ELR (cell line): Measurements from ENCODE around the gene SURF2.
"Not testable (repeated sequence)": the region's sequence is repeated elsewhere in the genome, so short reads cannot be mapped to it uniquely, and the experiment has no call there.

ENCODE experiments used
- DNase-seq: peaks from one replicate; pipeline ENCODE4 v3.0.0-alpha.2; 2015; ENCODE audit warnings: low read depth

SURF2 gene

DNA sequence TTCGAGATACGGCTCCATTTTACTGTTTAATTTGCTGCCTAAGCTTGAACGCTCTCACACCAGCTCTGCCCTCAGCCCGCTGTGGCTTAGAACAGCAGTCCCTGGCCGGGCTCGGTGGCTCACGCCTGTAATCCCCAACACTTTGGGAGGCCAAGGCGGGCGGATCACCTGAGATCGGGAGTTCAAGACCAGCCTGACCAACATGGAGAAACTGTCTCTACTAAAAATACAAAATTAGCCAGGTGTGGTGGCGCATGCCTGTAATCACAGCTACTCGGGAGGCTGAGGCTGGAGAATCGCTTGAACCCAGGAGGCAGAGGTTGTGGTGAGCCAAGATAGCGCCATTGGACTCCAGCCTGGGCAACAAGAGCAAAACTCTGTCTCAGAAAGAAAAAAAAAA lies 20.9 kb downstream of the SURF2 start:
- DNase-seq, result not testable (repeated sequence)

- peak; percentile 39 for DNase-seq
Measured at GRCh38 chr9:133377721-133378216, 21.4 kb downstream of the SURF2 start.

- no peak for DNase-seq
Measured at GRCh38 chr9:133378408-133378962, 22.1 kb downstream of the SURF2 start.

DNA sequence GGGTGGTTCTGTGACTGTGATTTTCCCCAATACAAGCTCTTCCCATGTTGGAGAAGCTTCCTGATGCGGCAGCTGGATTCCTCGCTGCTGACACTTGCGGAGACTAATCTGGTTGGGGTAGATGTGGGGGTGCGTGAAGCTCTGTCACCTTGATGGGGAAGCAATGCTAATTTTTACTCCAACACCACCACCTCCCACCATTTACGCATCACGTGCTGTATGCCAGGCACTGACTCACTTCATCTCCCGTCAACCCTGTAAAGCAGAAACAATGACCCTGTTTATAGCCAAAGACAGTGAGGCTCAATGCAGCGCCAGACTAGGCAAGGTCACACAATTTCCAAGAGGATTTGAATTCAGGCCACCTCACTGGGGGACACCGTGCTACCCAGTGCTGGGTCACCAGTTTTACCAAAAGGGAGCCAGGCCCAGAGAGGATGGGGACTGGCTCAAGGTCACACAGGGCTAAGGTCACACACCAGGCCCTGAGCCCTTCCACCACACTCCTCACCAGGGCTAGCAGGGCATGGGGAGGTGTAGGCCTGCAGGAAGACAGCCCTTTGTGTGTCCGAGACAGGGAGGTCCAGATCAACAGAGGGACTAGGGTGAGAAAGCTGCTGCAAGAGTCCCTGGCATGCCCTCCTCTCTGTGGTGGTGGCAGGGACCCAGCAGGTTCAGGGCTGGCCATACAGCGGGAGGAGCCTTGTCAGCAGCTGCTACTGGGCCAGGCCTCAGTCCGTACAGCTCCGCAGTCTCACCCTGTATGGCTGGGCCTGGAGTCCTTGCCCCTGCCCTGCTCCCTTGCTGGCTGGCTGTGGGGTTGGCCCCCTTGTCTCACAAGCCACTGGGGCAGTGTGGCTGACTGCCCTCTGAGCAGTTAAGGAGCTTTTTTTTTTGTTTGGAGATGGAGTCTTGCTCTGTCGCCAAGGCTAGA lies 23.1 kb downstream of the SURF2 start:
- DNase-seq, result no peak

- no peak for DNase-seq
Measured at GRCh38 chr9:133380734-133381133, 24.4 kb downstream of the SURF2 start.

GRCh38 chr9:133382507-133383141 lies 26.3 kb downstream of the SURF2 start:
- DNase-seq, result no peak

DNA sequence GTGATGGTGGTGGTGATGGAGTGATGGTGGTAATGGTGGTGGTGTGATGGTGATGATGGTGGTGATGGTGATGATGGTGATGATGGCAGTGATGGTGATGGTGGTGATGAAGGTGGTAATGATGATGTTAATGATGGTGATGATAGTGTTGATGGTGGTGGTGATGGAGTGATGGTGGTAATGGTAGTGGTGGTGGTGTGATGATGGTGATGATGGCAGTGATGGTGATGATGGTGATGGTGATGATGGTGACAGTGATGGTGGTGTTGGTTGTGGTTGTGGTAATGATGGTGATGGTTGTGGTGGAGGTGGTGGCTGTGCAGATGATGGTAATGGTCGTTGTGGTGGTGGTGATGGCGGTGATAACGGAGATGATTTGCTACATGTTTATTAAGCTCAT lies 27.1 kb downstream of the SURF2 start:
- no peak for DNase-seq

- DNase-seq, result no peak
Measured at GRCh38 chr9:133384736-133385321, 28.5 kb downstream of the SURF2 start.

DNA sequence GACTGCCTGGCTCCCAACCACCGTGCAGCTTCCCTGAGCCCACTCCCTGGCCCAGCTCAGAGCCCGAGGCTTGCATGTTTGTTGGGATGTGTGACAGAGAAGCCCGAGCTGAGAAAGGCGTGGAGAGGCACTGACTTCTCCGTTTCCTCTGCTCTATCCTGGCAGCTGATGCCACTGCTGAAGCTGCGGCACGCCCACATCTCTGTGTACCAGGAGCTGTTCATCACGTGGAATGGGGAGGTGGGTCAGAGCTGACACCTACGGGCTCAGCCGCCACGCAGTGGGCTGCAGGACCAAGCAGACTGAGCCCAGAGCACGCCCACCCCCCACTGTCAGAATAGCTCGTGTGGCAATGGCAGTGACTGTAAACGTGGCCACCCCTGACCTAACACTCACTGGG lies 29.1 kb downstream of the SURF2 start:
- DNase-seq, result no peak

- DNase-seq, result no peak
Measured at GRCh38 chr9:133386338-133386737, 30.0 kb downstream of the SURF2 start.

GRCh38 chr9:133387680-133388079 lies 31.3 kb downstream of the SURF2 start:
- DNase-seq, result no peak

GRCh38 chr9:133389025-133389557 lies 32.7 kb downstream of the SURF2 start:
- DNase-seq, result no peak

GRCh38 chr9:133389562-133389961 lies 33.2 kb downstream of the SURF2 start:
- no peak for DNase-seq

GRCh38 chr9:133390713-133391112 lies 34.4 kb downstream of the SURF2 start:
- DNase-seq, result no peak

DNA sequence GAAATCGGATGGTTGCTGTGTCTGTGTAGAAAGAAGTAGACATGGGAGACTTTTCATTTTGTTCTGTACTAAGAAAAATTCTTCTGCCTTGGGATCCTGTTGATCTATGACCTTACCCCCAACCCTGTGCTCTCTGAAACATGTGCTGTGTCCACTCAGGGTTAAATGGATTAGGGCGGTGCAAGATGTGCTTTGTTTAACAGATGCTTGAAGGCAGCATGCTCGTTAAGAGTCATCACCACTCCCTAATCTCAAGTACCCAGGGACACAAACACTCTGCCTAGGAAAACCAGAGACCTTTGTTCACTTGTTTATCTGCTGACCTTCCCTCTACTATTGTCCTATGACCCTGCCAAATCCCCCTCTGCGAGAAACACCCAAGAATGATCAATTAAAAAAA lies 35.1 kb downstream of the SURF2 start:
- DNase-seq, result not testable (repeated sequence)

- DNase-seq, result not testable (repeated sequence)
Measured at GRCh38 chr9:133392308-133392707, 36.0 kb downstream of the SURF2 start.

- DNase-seq, result no peak
Measured at GRCh38 chr9:133393399-133393798, 37.0 kb downstream of the SURF2 start.

DNA sequence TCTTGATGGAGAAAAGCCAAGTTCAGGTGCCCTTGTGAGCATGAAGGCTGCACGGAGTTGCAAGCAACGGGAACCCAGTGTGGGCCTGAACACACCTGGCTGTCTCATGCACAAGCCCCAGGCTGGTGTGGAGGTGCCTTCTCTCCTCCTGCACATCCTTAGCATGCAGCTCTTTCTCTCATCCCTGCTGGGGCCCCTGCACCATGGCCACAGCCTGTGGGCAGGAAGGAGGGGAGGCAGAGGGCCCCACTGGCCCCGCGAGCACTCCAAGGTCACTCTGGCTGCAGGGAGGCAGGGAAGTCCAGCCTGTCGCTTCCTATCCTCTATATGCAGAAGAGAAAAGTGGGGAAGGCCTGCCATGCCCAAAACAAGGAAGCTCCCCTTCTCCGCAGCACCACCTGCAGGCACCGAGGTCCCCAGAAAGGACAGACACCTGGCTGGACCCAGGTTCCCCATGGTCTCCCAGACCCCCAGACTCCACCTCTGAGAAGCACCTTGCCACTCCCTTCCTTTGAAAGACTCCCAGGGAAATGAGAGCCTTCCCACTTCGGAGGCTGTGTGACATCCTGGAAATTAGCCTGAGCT lies 38.4 kb downstream of the SURF2 start:
- no peak for DNase-seq

DNA sequence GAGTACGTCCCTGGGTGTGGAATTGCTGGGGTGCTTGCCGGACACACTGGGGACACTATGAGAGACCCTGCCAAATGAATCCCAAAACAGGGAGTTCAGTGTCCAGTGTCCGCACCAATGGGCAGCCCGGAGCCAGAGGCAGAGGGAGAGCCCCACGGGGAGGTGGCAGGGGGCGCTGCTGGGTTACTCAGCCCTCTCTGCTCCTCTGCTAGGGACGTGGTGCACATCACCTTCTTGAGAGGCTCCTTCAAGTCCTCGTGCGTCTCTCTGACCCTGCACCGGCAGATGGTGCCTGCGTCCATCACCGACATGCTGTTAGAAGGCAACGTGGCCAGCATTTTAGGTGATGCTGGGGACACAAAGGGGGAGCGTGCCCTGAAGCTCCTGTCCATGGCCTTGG lies 40.6 kb downstream of the SURF2 start:
- peak; percentile 53 for DNase-seq

DNA sequence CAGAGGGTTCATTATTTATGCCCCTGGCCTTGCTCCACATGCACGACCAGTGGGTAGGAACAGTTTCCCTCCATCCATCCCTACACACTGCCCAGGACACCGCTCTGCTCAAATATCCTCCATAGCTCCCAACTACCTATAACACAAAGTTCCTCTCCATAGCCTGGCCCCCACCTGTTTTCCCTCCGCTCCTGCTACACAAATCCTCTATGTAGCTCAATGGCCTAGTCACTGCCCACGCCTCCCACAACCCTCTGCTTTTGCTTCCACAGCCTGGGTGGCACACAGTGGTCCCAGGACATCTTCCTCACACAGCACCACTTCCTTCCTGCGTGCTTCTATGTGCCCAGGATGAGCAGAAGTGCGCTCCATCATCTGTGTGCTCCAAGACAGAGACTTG lies 41.0 kb downstream of the SURF2 start:
- DNase-seq, result no peak

GRCh38 chr9:133397895-133398294 lies 41.5 kb downstream of the SURF2 start:
- DNase-seq, result no peak

- DNase-seq, result no peak
Measured at GRCh38 chr9:133400292-133400691, 43.9 kb downstream of the SURF2 start.
